OCI-LY1 (cell line): ENCODE results near the gene PXN.

Source experiments
- H2AFZ ChIP-seq: fragments of 200-600 bp; sonication (generic), shearing (Covaris generic); 2 replicates; pipeline ENCODE4 v1.6.0; 2014; ENCODE audit warnings: antibody characterized with exemption, mild to moderate bottlenecking, low read length
- H3F3A ChIP-seq: fragments of 200-600 bp; sonication (generic), shearing (Covaris generic); 2 replicates; pipeline ENCODE4 v1.6.0; 2014; ENCODE audit warnings: mild to moderate bottlenecking, antibody characterized with exemption, low read length, moderate library complexity; ENCODE audit not compliant: insufficient read depth
- H3K27ac ChIP-seq: fragments of 200-600 bp; sonication (generic); 2 replicates; pipeline ENCODE4 v1.5.1; 2014; ENCODE audit warnings: low read length, mixed run types, mild to moderate bottlenecking, low read depth; ENCODE audit not compliant: poor library complexity, severe bottlenecking
- H3K27me3 ChIP-seq: fragments of 200-600 bp; sonication (generic); 2 replicates; pipeline ENCODE4 v1.6.0; 2014; ENCODE audit warnings: antibody characterized with exemption, mild to moderate bottlenecking, low read length, moderate library complexity; ENCODE audit not compliant: insufficient read depth
- H3K36me3 ChIP-seq: fragments of 200-600 bp; sonication (generic); 2 replicates; pipeline ENCODE4 v1.6.1; 2014; ENCODE audit warnings: mild to moderate bottlenecking, antibody characterized with exemption, low read length, moderate library complexity, mixed read lengths; ENCODE audit not compliant: insufficient read depth
- H3K4me1 ChIP-seq: fragments of 200-600 bp; sonication (generic); 2 replicates; pipeline ENCODE4 v1.5.1; 2014; ENCODE audit warnings: mild to moderate bottlenecking, low read length, moderate library complexity; ENCODE audit not compliant: insufficient read depth, severe bottlenecking
- H3K4me2 ChIP-seq: fragments of 200-600 bp; sonication (generic), shearing (Covaris generic); 2 replicates; pipeline ENCODE4 v1.6.1; 2014; ENCODE audit warnings: low read length
- H3K4me3 ChIP-seq: fragments of 200-600 bp; sonication (generic); 2 replicates; pipeline ENCODE4 v1.5.1; 2014; ENCODE audit warnings: low read length, low read depth, mild to moderate bottlenecking, mixed read lengths; ENCODE audit not compliant: poor library complexity, severe bottlenecking
- H3K79me2 ChIP-seq: fragments of 200-600 bp; shearing (Covaris generic); 2 replicates; pipeline ENCODE4 v1.6.1; 2016; ENCODE audit warnings: mixed run types, low read length, mixed read lengths; ENCODE audit not compliant: insufficient read depth
- H3K9ac ChIP-seq: fragments of 200-600 bp; sonication (generic), shearing (Covaris generic); 2 replicates; pipeline ENCODE4 v1.6.1; 2014; ENCODE audit warnings: mild to moderate bottlenecking, low read length, mixed read lengths
- H3K9me2 ChIP-seq: fragments of 200-600 bp; sonication (generic), shearing (Covaris generic); 2 replicates; pipeline ENCODE4 v1.6.1; 2014; ENCODE audit warnings: low read depth, mild to moderate bottlenecking, low read length, mixed read lengths
- H3K9me3 ChIP-seq: fragments of 200-600 bp; shearing (Covaris generic); 2 replicates; pipeline ENCODE4 v1.6.1; 2014; ENCODE audit warnings: low read length, mixed read lengths
- H4K20me1 ChIP-seq: fragments of 200-600 bp; sonication (generic), shearing (Covaris generic); 2 replicates; pipeline ENCODE4 v1.6.0; 2016; ENCODE audit warnings: mild to moderate bottlenecking, low read length; ENCODE audit not compliant: insufficient read depth
- CTCF ChIP-seq: fragments of 200-600 bp; sonication (generic), shearing (Covaris generic); IDR thresholded peaks from 2 replicates; pipeline ENCODE4 v1.5.1; 2017; ENCODE audit warnings: mild to moderate bottlenecking, antibody characterized with exemption, low read length, moderate library complexity, mixed read lengths
- EZH2 ChIP-seq: fragments of 200-600 bp; sonication (generic), shearing (Covaris generic); IDR thresholded peaks from 2 replicates; pipeline ENCODE4 v1.8.0; 2017; ENCODE audit warnings: borderline replicate concordance, mixed run types, mild to moderate bottlenecking, antibody characterized with exemption, low read length, moderate library complexity, mixed read lengths

Gene PXN

DNA sequence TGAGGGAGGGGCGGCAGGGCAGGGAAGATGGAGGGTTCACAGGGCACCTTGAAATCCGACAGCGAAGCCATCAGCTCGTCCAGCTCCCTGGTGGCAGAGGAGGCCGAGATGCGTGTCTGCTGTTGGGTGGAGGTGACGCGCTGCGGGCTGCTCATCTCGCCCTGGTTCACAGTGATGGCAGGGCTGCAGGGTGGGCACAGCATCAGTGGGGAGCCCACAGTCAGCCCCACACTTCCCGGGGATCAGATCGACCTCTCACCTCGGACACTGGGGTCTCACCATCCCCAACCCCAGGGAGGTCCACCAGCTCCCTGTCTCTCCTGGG, 44.0 kb downstream of the PXN start:
- H3K9ac ChIP-seq: no peak overlapping the region
- peaks cover 18% of the 10 kb centered on the region for H3K4me1 ChIP-seq
- no peaks in the 10 kb centered on the region for H3K79me2 ChIP-seq
- H3K9me3 ChIP-seq: no peaks in the 10 kb centered on the region
- no peaks in the 10 kb centered on the region for H3K9me2 ChIP-seq
- no peaks in the 10 kb centered on the region for H4K20me1 ChIP-seq
- H2AFZ ChIP-seq: no peak overlapping the region
- H3K4me3 ChIP-seq: no peak overlapping the region
- TF ChIP-seq CTCF (no peak), EZH2 (no peak)
- no peaks in the 10 kb centered on the region for H3F3A ChIP-seq
- no peak overlapping the region for H3K27ac ChIP-seq
- no peaks in the 10 kb centered on the region for H3K36me3 ChIP-seq
- no peaks in the 10 kb centered on the region; the same call in 1 of the 2 replicates for H3K27me3 ChIP-seq
- H3K4me2 ChIP-seq: no peak overlapping the region

GRCh38 chr12:120220838-120221575, 44.5 kb downstream of the PXN start:
- TF ChIP-seq EZH2 (no peak), CTCF (no peak)
- H3K9me2 ChIP-seq: no peaks in the 10 kb centered on the region

DNA sequence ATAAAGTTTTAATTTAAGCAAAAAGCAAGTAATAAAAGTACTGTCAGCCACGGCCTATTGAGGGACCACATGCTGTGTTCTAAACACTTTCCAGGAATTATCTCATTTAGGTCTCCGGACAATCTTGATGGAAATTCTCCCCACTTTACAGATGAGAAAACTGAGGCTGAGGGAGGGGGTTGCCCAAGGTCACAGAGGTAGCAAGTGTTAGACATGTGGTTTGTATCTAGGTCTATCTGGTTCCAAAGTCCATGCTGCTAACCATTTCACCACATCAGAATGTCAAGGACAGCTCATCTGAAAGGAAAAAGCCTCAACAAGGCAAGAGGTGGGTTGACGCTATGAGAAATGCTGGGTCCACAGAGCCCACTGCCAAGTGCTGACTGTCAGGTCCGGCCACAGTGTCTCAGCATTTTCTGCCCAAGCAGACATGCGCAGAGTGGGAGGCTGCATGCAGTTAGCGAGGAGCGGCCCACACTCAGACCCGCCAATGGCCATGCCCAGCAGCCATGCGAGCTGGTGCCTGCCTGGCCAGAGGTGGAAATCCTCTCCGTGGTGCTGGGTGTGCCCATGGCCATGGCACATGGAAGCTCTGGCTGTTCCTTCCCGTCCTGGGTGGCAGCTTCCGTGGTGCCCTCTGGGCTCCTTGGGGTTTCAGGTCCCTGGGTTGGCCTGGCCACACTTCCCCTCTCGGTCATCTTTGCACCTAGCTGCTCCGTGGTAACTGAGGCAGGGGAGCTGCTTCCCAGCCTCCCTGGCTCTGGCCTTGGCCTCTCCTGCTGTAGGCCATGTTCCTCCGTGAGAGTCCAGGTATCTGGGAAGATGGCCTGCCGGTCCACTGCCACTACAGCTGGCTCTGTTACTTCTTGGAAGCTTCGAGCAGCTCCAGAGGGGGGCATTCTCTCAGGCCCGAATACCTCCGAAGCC, 46.6 kb downstream of the PXN start:
- no peak overlapping the region for H2AFZ ChIP-seq
- H3K9me3 ChIP-seq: no peaks in the 10 kb centered on the region
- H3K36me3 ChIP-seq: no peaks in the 10 kb centered on the region
- no peak for TF ChIP-seq CTCF
- no peak overlapping the region for H3K27ac ChIP-seq
- H3K4me3 ChIP-seq: no peak overlapping the region
- no peaks in the 10 kb centered on the region for H3K79me2 ChIP-seq
- H3K9me2 ChIP-seq: no peaks in the 10 kb centered on the region
- no peaks in the 10 kb centered on the region for H3F3A ChIP-seq
- no peaks in the 10 kb centered on the region; the same call in 1 of the 2 replicates for H3K27me3 ChIP-seq
- H4K20me1 ChIP-seq: no peaks in the 10 kb centered on the region
- H3K4me1 ChIP-seq: no peaks in the 10 kb centered on the region
- H3K9ac ChIP-seq: no peak overlapping the region
- no peak overlapping the region for H3K4me2 ChIP-seq

More at GRCh38 chr12:120220838-120221575, 44.5 kb downstream of the PXN start:
- Histone ChIP-seq H3K36me3 (no peaks in the 10 kb centered on the region), H2AFZ (no peak overlapping the region), H3F3A (no peaks in the 10 kb centered on the region), H3K9ac (no peak overlapping the region), H3K27me3 (no peaks in the 10 kb centered on the region; the same call in 1 of the 2 replicates), H3K9me3 (no peaks in the 10 kb centered on the region), H3K79me2 (no peaks in the 10 kb centered on the region), H3K4me3 (no peak overlapping the region), H4K20me1 (no peaks in the 10 kb centered on the region), H3K4me1 (peaks cover 15% of the 10 kb centered on the region), H3K27ac (no peak overlapping the region), H3K4me2 (no peak overlapping the region)
